Activated T-cell treated with anti-CD3 and anti-CD28 coated beads, Interleukin-2, amount 50 U/mL, for 72 hours (primary cell): ENCODE data around the gene HHLA2. TPM values are rescaled to one million over a fixed set of nuclear protein-coding genes. Genes with fewer than 3 reads are reported as not detected.
A peak's percentile ranks its signal among the peaks of the same experiment; 100 is the strongest.
"Not testable (repeated sequence)": the region's sequence is repeated elsewhere in the genome, so short reads cannot be mapped to it uniquely, and the experiment has no call there.

Experiments used
- ATAC-seq, 2 donors: fragments of 150-1000 bp; cut with Tn5 transposase; replicated peaks in 1 of 2; 2 replicates each; pipeline ENCODE4 v1.10.0; 2021; ENCODE audit warnings: moderate library complexity in 2 of 2, mild to moderate bottlenecking in 1 of 2
- DNase-seq, 2 donors: peaks; one replicate each; pipeline ENCODE4 v3.0.0; 2021 to 2022; ENCODE audit warnings: mixed read lengths in 1 of 2
- H3K27ac Mint-ChIP-seq: one replicate; pipeline ENCODE4 v1.8.0; 2022; ENCODE audit warnings: mild to moderate bottlenecking, moderate library complexity, mixed read lengths
- H3K27me3 Mint-ChIP-seq: one replicate; pipeline ENCODE4 v1.8.0; 2022; ENCODE audit warnings: low read depth, mixed read lengths
- H3K36me3 Mint-ChIP-seq, 2 donors: one replicate each; pipeline ENCODE4 v1.8.0; 2022; ENCODE audit warnings: mixed read lengths in 2 of 2, mild to moderate bottlenecking in 1 of 2; ENCODE audit not compliant: insufficient read depth in 2 of 2
- H3K4me1 Mint-ChIP-seq: one replicate; pipeline ENCODE4 v1.8.0; 2022; ENCODE audit warnings: low read depth, mixed read lengths
- H3K4me3 Mint-ChIP-seq, 2 donors: one replicate each; pipeline ENCODE4 v1.8.0; 2022; ENCODE audit warnings: mild to moderate bottlenecking in 2 of 2, mixed read lengths in 2 of 2, moderate library complexity in 2 of 2
- H3K9me3 Mint-ChIP-seq, 2 donors: one replicate each; pipeline ENCODE4 v1.8.0; 2022; ENCODE audit warnings: mixed read lengths in 2 of 2
- total RNA-seq, 2 donors: library from RNA; stranded (reverse); gene quantifications; one replicate each; pipeline ENCODE4 v1.2.3, GENCODE V29; 2022

Gene HHLA2
- total RNA-seq: 1 to 10 TPM; 1.9 TPM

GRCh38 chr3:108296239-108296638 is at the start of gene HHLA2:
TSS of gene HHLA2 (plus strand) at chr3:108296548. CDS start at chr3:108351814, 55,266 bp downstream.
- Mint-ChIP-seq H3K36me3 (peaks cover 0 to 9% of the 10 kb centered on the region in 2 donors), H3K9me3 (peaks cover 4 to 7% of the 10 kb centered on the region in 2 donors), H3K4me3 (peak within 1 kb of the TSS in 1 of 2 donors; percentile 66), H3K27ac (peak within 1 kb of the TSS; percentile 4), H3K27me3 (no peaks in the 10 kb centered on the region), H3K4me1 (peaks cover 73% of the 10 kb centered on the region)
- peak; percentile 82 to 86 for ATAC-seq
- peak; percentile 53 to 60 for DNase-seq

GRCh38 chr3:108250626-108251025 is 45.7 kb upstream of the HHLA2 start:
- ATAC-seq: no peak
- Mint-ChIP-seq H3K27ac (no peak overlapping the region), H3K9me3 (peaks cover 0 to 1% of the 10 kb centered on the region in 2 donors)

GRCh38 chr3:108251265-108251664 is 45.1 kb upstream of the HHLA2 start:
- Mint-ChIP-seq H3K36me3 (no peaks in the 10 kb centered on the region), H3K9me3 (peaks cover 0 to 1% of the 10 kb centered on the region in 2 donors), H3K27me3 (no peaks in the 10 kb centered on the region), H3K4me3 (no peak overlapping the region), H3K27ac (no peak overlapping the region), H3K4me1 (peaks cover 14% of the 10 kb centered on the region)
- DNase-seq (no peak), ATAC-seq (no peak)

More at GRCh38 chr3:108250626-108251025, 45.7 kb upstream of the HHLA2 start:
- Mint-ChIP-seq H3K4me3 (no peak overlapping the region), H3K4me1 (peaks cover 16% of the 10 kb centered on the region), H3K27me3 (no peaks in the 10 kb centered on the region), H3K36me3 (peaks cover 0 to 1% of the 10 kb centered on the region in 2 donors)
- DNase-seq: no peak

- ATAC-seq (peak in 1 of 2 donors; percentile 17), DNase-seq (no peak)
- Mint-ChIP-seq H3K4me1 (peaks cover 9% of the 10 kb centered on the region), H3K27ac (no peak overlapping the region), H3K4me3 (no peak overlapping the region), H3K36me3 (no peaks in the 10 kb centered on the region), H3K9me3 (peaks cover 0 to 1% of the 10 kb centered on the region in 2 donors), H3K27me3 (no peaks in the 10 kb centered on the region)
Measured at GRCh38 chr3:108251844-108252243, 44.5 kb upstream of the HHLA2 start.

GRCh38 chr3:108255131-108255530 is 41.2 kb upstream of the HHLA2 start:
- Mint-ChIP-seq H3K4me1 (no peaks in the 10 kb centered on the region), H3K36me3 (peaks cover 0 to 1% of the 10 kb centered on the region in 2 donors), H3K4me3 (no peak overlapping the region), H3K27me3 (no peaks in the 10 kb centered on the region), H3K9me3 (peaks cover 0 to 1% of the 10 kb centered on the region in 2 donors), H3K27ac (no peak overlapping the region)
- no peak for DNase-seq
- no peak for ATAC-seq

- ATAC-seq: peak; percentile 49 to 58
Measured at GRCh38 chr3:108264534-108265298, 31.6 kb upstream of the HHLA2 start.

GRCh38 chr3:108268235-108268634 is 28.1 kb upstream of the HHLA2 start:
- not testable (repeated sequence) for H3K4me1 Mint-ChIP-seq, DNase-seq, H3K4me3 Mint-ChIP-seq, ATAC-seq, H3K27ac Mint-ChIP-seq, H3K36me3 Mint-ChIP-seq, H3K27me3 Mint-ChIP-seq
- peaks cover 8 to 11% of the 10 kb centered on the region in 2 donors for H3K9me3 Mint-ChIP-seq

More at GRCh38 chr3:108264534-108265298, 31.6 kb upstream of the HHLA2 start:
- H3K4me1 Mint-ChIP-seq, H3K27ac Mint-ChIP-seq, DNase-seq, H3K4me3 Mint-ChIP-seq, H3K36me3 Mint-ChIP-seq, H3K27me3 Mint-ChIP-seq: not testable (repeated sequence)
- H3K9me3 Mint-ChIP-seq: peaks cover 11 to 13% of the 10 kb centered on the region in 2 donors

GRCh38 chr3:108271626-108272025 is 24.7 kb upstream of the HHLA2 start:
- no peak for DNase-seq
- ATAC-seq: no peak
- Mint-ChIP-seq H3K9me3 (peaks cover 10 to 14% of the 10 kb centered on the region in 2 donors), H3K4me1 (no peaks in the 10 kb centered on the region), H3K27me3 (no peaks in the 10 kb centered on the region), H3K4me3 (no peak overlapping the region), H3K36me3 (peaks cover 3 to 8% of the 10 kb centered on the region in 2 donors), H3K27ac (no peak overlapping the region)

GRCh38 chr3:108279066-108279465 is 17.3 kb upstream of the HHLA2 start:
- H3K4me3 Mint-ChIP-seq, ATAC-seq, H3K27me3 Mint-ChIP-seq, H3K27ac Mint-ChIP-seq, DNase-seq, H3K4me1 Mint-ChIP-seq: not testable (repeated sequence)
- Mint-ChIP-seq H3K36me3 (peaks cover 15 to 24% of the 10 kb centered on the region in 2 donors), H3K9me3 (peaks cover 15 to 21% of the 10 kb centered on the region in 2 donors)

GRCh38 chr3:108280476-108280875 is 15.9 kb upstream of the HHLA2 start:
- Mint-ChIP-seq H3K27me3 (no peaks in the 10 kb centered on the region), H3K27ac (no peak overlapping the region), H3K9me3 (peaks cover 13 to 19% of the 10 kb centered on the region in 2 donors), H3K4me1 (peaks cover 14% of the 10 kb centered on the region), H3K36me3 (peaks cover 14 to 20% of the 10 kb centered on the region in 2 donors), H3K4me3 (no peak overlapping the region)
- no peak for DNase-seq
- ATAC-seq: no peak

GRCh38 chr3:108281670-108282069 is 14.7 kb upstream of the HHLA2 start:
- peaks cover 13 to 21% of the 10 kb centered on the region in 2 donors for H3K9me3 Mint-ChIP-seq
- no peak overlapping the region for H3K4me3 Mint-ChIP-seq
- no peak overlapping the region for H3K27ac Mint-ChIP-seq
- H3K4me1 Mint-ChIP-seq: peaks cover 16% of the 10 kb centered on the region
- H3K27me3 Mint-ChIP-seq: no peaks in the 10 kb centered on the region
- DNase-seq (no peak), ATAC-seq (no peak)
- H3K36me3 Mint-ChIP-seq: peaks cover 15 to 20% of the 10 kb centered on the region in 2 donors

- Mint-ChIP-seq H3K36me3 (peaks cover 13 to 18% of the 10 kb centered on the region in 2 donors), H3K27ac (no peak overlapping the region), H3K4me1 (peaks cover 29% of the 10 kb centered on the region), H3K4me3 (no peak overlapping the region), H3K27me3 (no peaks in the 10 kb centered on the region), H3K9me3 (peaks cover 11 to 19% of the 10 kb centered on the region in 2 donors)
- ATAC-seq (no peak), DNase-seq (no peak)
Measured at GRCh38 chr3:108283006-108283405, 13.3 kb upstream of the HHLA2 start.

- Mint-ChIP-seq H3K27ac (no peak overlapping the region), H3K4me1 (peaks cover 31% of the 10 kb centered on the region), H3K36me3 (peaks cover 10 to 13% of the 10 kb centered on the region in 2 donors), H3K9me3 (peaks cover 8 to 16% of the 10 kb centered on the region in 2 donors), H3K4me3 (no peak overlapping the region), H3K27me3 (no peaks in the 10 kb centered on the region)
- no peak for ATAC-seq
- no peak for DNase-seq
Measured at GRCh38 chr3:108283989-108284388, 12.4 kb upstream of the HHLA2 start.
